Activated T-helper 2 cell treated with anti-CD3 and anti-CD28 coated beads, Interferon-gamma antibody, Interleukin-2, Interleukin-4, amounts not matched to agents 10 μg/mL and 5 μg/mL and 100 μg/mL, durations not matched to agents 14 hours and 24 hours and 36 hours (primary cell): ENCODE results near the gene CEBPG. TPM values are rescaled to one million over a fixed set of nuclear protein-coding genes. Genes with fewer than 3 reads are reported as not detected.
A peak's percentile ranks its signal among the peaks of the same experiment; 100 is the strongest.

Experiments
- DNase-seq: peaks from one replicate; pipeline ENCODE4 v3.0.0; 2021; ENCODE audit warnings: low spot score
- H3K27ac Mint-ChIP-seq: one replicate; pipeline ENCODE4 v1.8.0; 2021; ENCODE audit warnings: mixed read lengths
- H3K27me3 Mint-ChIP-seq: one replicate; pipeline ENCODE4 v1.8.0; 2021; ENCODE audit warnings: low read depth, mixed read lengths
- H3K36me3 Mint-ChIP-seq: one replicate; pipeline ENCODE4 v1.8.0; 2021; ENCODE audit warnings: low read depth, mixed read lengths
- H3K4me1 Mint-ChIP-seq: one replicate; pipeline ENCODE4 v1.8.0; 2021; ENCODE audit warnings: low read depth, mixed read lengths
- H3K4me3 Mint-ChIP-seq: one replicate; pipeline ENCODE4 v1.8.0; 2021; ENCODE audit warnings: low read depth, mild to moderate bottlenecking, moderate library complexity, mixed read lengths
- H3K9me3 Mint-ChIP-seq: one replicate; pipeline ENCODE4 v1.8.0; 2021; ENCODE audit warnings: mixed read lengths
- intact Hi-C: fragments of 100-400 bp; cut with micrococcal nuclease; formaldehyde crosslinking; loops from one replicate; pipeline ENCODE4 v1.15.1; 2023
- total RNA-seq: library from RNA; stranded (reverse); gene quantifications from 2 replicates; pipeline ENCODE4 v1.2.3, GENCODE V29; 2022

The CEBPG gene
- 26.1 and 26.5 TPM in 2 replicates for total RNA-seq

GRCh38 chr19:33373453-33374235 is at the start of gene CEBPG:
CEBPG (plus strand) TSS chr19:33373709; CDS start chr19:33379240, 5,531 bp downstream.
- DNase-seq = peak; percentile 93
- Mint-ChIP-seq H3K9me3 (no peaks in the 10 kb centered on the region), H3K27me3 (peaks cover 2% of the 10 kb centered on the region), H3K4me3 (peak within 1 kb of the TSS; percentile 97), H3K4me1 (peaks cover 40% of the 10 kb centered on the region), H3K36me3 (peaks cover 22% of the 10 kb centered on the region), H3K27ac (peak within 1 kb of the TSS; percentile 77)
- intact Hi-C loops = loop anchor here (5.0 kb wide), 1 partner anchor 71 kb away; the partner anchor contains the start of gene CEBPA

- Mint-ChIP-seq H3K9me3 (peaks cover 7% of the 10 kb centered on the region), H3K36me3 (no peaks in the 10 kb centered on the region), H3K27ac (no peak overlapping the region), H3K4me3 (no peak overlapping the region), H3K27me3 (peaks cover 3% of the 10 kb centered on the region), H3K4me1 (no peaks in the 10 kb centered on the region)
- intact Hi-C loops = no loop called here
- DNase-seq = no peak
Measured at GRCh38 chr19:33324628-33325027, 48.9 kb upstream of the CEBPG start.

GRCh38 chr19:33325920-33326319 is 47.6 kb upstream of the CEBPG start:
- Mint-ChIP-seq H3K9me3 (no peaks in the 10 kb centered on the region), H3K4me3 (no peak overlapping the region), H3K27me3 (peaks cover 1% of the 10 kb centered on the region), H3K27ac (no peak overlapping the region), H3K4me1 (no peaks in the 10 kb centered on the region), H3K36me3 (no peaks in the 10 kb centered on the region)
- intact Hi-C loops = no loop called here
- DNase-seq = no peak

- Mint-ChIP-seq H3K4me3 (no peak overlapping the region), H3K4me1 (no peaks in the 10 kb centered on the region), H3K27ac (no peak overlapping the region), H3K36me3 (no peaks in the 10 kb centered on the region), H3K9me3 (no peaks in the 10 kb centered on the region), H3K27me3 (peaks cover 1% of the 10 kb centered on the region)
- DNase-seq = no peak
- intact Hi-C loops = no loop called here
Measured at GRCh38 chr19:33329060-33329459, 44.4 kb upstream of the CEBPG start.

- Mint-ChIP-seq H3K27me3 (peaks cover 1% of the 10 kb centered on the region), H3K27ac (no peak overlapping the region), H3K9me3 (no peaks in the 10 kb centered on the region), H3K36me3 (no peaks in the 10 kb centered on the region), H3K4me3 (no peak overlapping the region), H3K4me1 (no peaks in the 10 kb centered on the region)
- intact Hi-C loops = no loop called here
- no peak for DNase-seq
Measured at GRCh38 chr19:33329736-33330135, 43.8 kb upstream of the CEBPG start.

GRCh38 chr19:33332248-33332647 is 41.3 kb upstream of the CEBPG start:
- H3K36me3 Mint-ChIP-seq = no peaks in the 10 kb centered on the region
- H3K27ac Mint-ChIP-seq = no peak overlapping the region
- H3K27me3 Mint-ChIP-seq = peaks cover 1% of the 10 kb centered on the region
- no peaks in the 10 kb centered on the region for H3K9me3 Mint-ChIP-seq
- H3K4me1 Mint-ChIP-seq = no peaks in the 10 kb centered on the region
- intact Hi-C loops = no loop called here
- H3K4me3 Mint-ChIP-seq = no peak overlapping the region
- DNase-seq = no peak

- no peak overlapping the region for H3K27ac Mint-ChIP-seq
- no peak overlapping the region for H3K4me3 Mint-ChIP-seq
- H3K4me1 Mint-ChIP-seq = no peaks in the 10 kb centered on the region
- intact Hi-C loops = no loop called here
- no peaks in the 10 kb centered on the region for H3K36me3 Mint-ChIP-seq
- no peak for DNase-seq
- H3K9me3 Mint-ChIP-seq = no peaks in the 10 kb centered on the region
- H3K27me3 Mint-ChIP-seq = peaks cover 4% of the 10 kb centered on the region
Measured at GRCh38 chr19:33333151-33333550, 40.4 kb upstream of the CEBPG start.

- DNase-seq = no peak
- no peaks in the 10 kb centered on the region for H3K36me3 Mint-ChIP-seq
- no peaks in the 10 kb centered on the region for H3K9me3 Mint-ChIP-seq
- H3K4me3 Mint-ChIP-seq = no peak overlapping the region
- no peaks in the 10 kb centered on the region for H3K4me1 Mint-ChIP-seq
- intact Hi-C loops = no loop called here
- H3K27ac Mint-ChIP-seq = no peak overlapping the region
- peaks cover 9% of the 10 kb centered on the region for H3K27me3 Mint-ChIP-seq
Measured at GRCh38 chr19:33333642-33334041, 39.9 kb upstream of the CEBPG start.

- no peaks in the 10 kb centered on the region for H3K36me3 Mint-ChIP-seq
- H3K4me1 Mint-ChIP-seq = no peaks in the 10 kb centered on the region
- no peaks in the 10 kb centered on the region for H3K9me3 Mint-ChIP-seq
- H3K27ac Mint-ChIP-seq = no peak overlapping the region
- H3K27me3 Mint-ChIP-seq = peaks cover 13% of the 10 kb centered on the region
- no peak for DNase-seq
- H3K4me3 Mint-ChIP-seq = no peak overlapping the region
- intact Hi-C loops = no loop called here
Measured at GRCh38 chr19:33334271-33334670, 39.2 kb upstream of the CEBPG start.

- H3K27me3 Mint-ChIP-seq = peaks cover 15% of the 10 kb centered on the region
- no peaks in the 10 kb centered on the region for H3K4me1 Mint-ChIP-seq
- no peak overlapping the region for H3K27ac Mint-ChIP-seq
- intact Hi-C loops = no loop called here
- no peak for DNase-seq
- H3K36me3 Mint-ChIP-seq = no peaks in the 10 kb centered on the region
- H3K9me3 Mint-ChIP-seq = no peaks in the 10 kb centered on the region
- H3K4me3 Mint-ChIP-seq = no peak overlapping the region
Measured at GRCh38 chr19:33335446-33335845, 38.1 kb upstream of the CEBPG start.

- Mint-ChIP-seq H3K27ac (no peak overlapping the region), H3K9me3 (no peaks in the 10 kb centered on the region), H3K36me3 (no peaks in the 10 kb centered on the region), H3K27me3 (peaks cover 34% of the 10 kb centered on the region), H3K4me1 (no peaks in the 10 kb centered on the region), H3K4me3 (no peak overlapping the region)
- DNase-seq = no peak
- intact Hi-C loops = no loop called here
Measured at GRCh38 chr19:33339016-33339984, 34.2 kb upstream of the CEBPG start.

- no peak for DNase-seq
- no peaks in the 10 kb centered on the region for H3K4me1 Mint-ChIP-seq
- H3K9me3 Mint-ChIP-seq = no peaks in the 10 kb centered on the region
- peaks cover 43% of the 10 kb centered on the region for H3K27me3 Mint-ChIP-seq
- intact Hi-C loops = no loop called here
- no peak overlapping the region for H3K27ac Mint-ChIP-seq
- no peak overlapping the region for H3K4me3 Mint-ChIP-seq
- H3K36me3 Mint-ChIP-seq = no peaks in the 10 kb centered on the region
Measured at GRCh38 chr19:33340991-33341390, 32.5 kb upstream of the CEBPG start.

- no peak overlapping the region for H3K4me3 Mint-ChIP-seq
- DNase-seq = no peak
- no peaks in the 10 kb centered on the region for H3K9me3 Mint-ChIP-seq
- no peak overlapping the region for H3K27ac Mint-ChIP-seq
- H3K36me3 Mint-ChIP-seq = no peaks in the 10 kb centered on the region
- H3K4me1 Mint-ChIP-seq = no peaks in the 10 kb centered on the region
- H3K27me3 Mint-ChIP-seq = peaks cover 43% of the 10 kb centered on the region
- intact Hi-C loops = no loop called here
Measured at GRCh38 chr19:33343301-33343700, 30.2 kb upstream of the CEBPG start.
